NB4 (cell line): ENCODE results near the gene CCDC7.
"Not testable (repeated sequence)": the region's sequence is repeated elsewhere in the genome, so short reads cannot be mapped to it uniquely, and the experiment has no call there.

ENCODE experiments used
- DNase-seq: peaks from one replicate; pipeline ENCODE4 v3.0.0; 2010; ENCODE audit warnings: low read depth
- H3K4me3 ChIP-seq: one replicate; pipeline ENCODE4 v1.5.1; 2011; ENCODE audit warnings: mild to moderate bottlenecking, low read depth, low read length, moderate library complexity
- MYC ChIP-seq: IDR thresholded peaks from 2 replicates; pipeline ENCODE4 v1.6.1; 2011; ENCODE audit warnings: low read depth, low read length
- POLR2A ChIP-seq: IDR thresholded peaks from 2 replicates; pipeline ENCODE4 v1.6.1; 2011; ENCODE audit warnings: mild to moderate bottlenecking; ENCODE audit not compliant: insufficient read length; ENCODE audit errors: extremely low read depth
- TF ChIP-seq, protein P1 (sequence below): IDR thresholded peaks from one replicate; pipeline ENCODE4 v1.5.1; 2012; ENCODE audit warnings: low read depth, low read length
- TF ChIP-seq, protein P2 (sequence below): IDR thresholded peaks from 2 replicates; pipeline ENCODE4 v1.6.1; 2011; ENCODE audit warnings: low read depth, low read length

The CCDC7 gene

DNA sequence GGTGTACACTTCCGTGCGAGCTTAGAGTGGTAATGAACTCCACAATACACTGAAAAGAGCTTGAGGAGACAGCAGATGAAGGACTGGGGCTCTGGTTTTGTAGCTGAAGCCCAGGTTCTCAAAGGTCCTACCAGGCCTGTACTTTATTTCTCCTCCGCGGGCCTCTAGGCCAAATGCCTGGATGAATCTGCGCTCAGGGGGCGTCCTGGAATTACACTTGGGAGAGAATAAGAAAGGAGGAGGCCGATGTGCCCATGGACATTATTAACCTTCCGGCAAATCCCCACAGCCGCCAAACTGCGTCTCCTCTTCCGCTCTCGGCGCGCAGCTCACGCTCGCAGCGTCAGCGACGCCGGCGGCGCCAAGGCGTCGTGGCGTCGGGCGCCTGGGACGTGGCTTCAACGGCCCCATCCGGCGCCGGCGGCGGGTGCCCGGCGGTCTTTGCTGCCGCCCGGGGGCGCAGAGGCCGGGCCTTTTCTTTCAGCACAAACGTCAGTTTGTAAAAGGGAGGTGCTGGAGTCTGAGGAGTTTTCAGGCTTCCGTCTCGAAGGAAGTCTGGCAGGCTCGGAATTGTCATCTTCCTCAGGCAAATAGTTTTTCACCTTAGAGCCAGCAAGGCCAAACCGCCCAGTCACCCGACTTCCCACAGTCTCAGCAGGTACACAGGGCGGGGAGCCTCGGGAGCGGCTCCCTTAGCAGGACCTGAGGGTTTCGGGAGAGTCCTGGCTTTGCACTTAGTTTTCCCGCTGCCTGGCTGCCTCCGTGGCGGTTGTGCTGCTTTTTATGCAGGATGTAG lies at the start of gene CCDC7:
CCDC7 (plus strand) TSS at position 401 of the 796 bp plus-strand sequence. CDS start 5,503 bp downstream, outside the sequence.
- peak; percentile 85 for DNase-seq
- H3K4me3 ChIP-seq: peak within 1 kb of the TSS; percentile 87
- TF ChIP-seq, protein P1, sequence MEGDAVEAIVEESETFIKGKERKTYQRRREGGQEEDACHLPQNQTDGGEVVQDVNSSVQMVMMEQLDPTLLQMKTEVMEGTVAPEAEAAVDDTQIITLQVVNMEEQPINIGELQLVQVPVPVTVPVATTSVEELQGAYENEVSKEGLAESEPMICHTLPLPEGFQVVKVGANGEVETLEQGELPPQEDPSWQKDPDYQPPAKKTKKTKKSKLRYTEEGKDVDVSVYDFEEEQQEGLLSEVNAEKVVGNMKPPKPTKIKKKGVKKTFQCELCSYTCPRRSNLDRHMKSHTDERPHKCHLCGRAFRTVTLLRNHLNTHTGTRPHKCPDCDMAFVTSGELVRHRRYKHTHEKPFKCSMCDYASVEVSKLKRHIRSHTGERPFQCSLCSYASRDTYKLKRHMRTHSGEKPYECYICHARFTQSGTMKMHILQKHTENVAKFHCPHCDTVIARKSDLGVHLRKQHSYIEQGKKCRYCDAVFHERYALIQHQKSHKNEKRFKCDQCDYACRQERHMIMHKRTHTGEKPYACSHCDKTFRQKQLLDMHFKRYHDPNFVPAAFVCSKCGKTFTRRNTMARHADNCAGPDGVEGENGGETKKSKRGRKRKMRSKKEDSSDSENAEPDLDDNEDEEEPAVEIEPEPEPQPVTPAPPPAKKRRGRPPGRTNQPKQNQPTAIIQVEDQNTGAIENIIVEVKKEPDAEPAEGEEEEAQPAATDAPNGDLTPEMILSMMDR: peak; percentile 8
- peak; percentile 95 for TF ChIP-seq POLR2A
- no peak for TF ChIP-seq MYC
- TF ChIP-seq, protein P2, sequence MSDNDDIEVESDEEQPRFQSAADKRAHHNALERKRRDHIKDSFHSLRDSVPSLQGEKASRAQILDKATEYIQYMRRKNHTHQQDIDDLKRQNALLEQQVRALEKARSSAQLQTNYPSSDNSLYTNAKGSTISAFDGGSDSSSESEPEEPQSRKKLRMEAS: 0 out of 2 replicates have a peak, but pooled peaks have one; percentile 3

DNA sequence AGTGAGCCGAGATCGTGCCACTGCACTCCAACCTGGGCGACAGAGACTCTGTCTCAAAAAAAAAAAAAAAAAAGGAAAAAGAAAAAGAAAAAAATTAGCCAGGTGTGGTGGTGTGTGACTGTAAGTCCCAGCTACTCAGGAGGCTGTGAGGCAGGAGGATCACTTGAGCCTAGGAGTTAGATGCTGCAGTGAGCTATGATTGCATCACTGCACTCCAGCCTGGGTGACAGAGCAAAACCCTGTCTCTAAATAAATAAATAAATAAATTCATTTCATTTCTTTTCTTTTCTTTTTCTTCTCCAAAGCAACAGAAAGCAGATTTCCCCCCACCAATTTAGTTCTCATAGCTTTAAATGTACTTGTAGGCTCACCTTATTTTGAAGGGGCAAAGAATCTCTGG lies 48.8 kb upstream of the CCDC7 start:
- not testable (repeated sequence) for DNase-seq, H3K4me3 ChIP-seq

DNA sequence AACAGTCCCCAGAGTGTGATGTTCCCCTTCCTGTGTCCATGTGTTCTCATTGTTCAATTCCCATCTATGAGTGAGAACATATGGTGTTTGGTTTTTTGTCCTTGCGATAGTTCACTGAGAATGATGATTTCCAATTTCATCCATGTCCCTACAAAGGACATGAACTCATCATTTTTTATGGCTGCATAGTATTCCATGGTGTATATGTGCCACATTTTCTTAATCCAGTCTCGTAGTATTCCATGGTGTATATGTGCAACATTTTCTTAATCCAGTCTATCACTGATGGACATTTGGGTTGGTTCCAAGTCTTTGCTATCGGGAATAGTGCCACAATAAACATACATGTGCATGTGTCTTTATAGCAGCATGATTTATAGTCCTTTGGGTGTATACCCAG lies 46.2 kb upstream of the CCDC7 start:
- not testable (repeated sequence) for DNase-seq, H3K4me3 ChIP-seq

DNA sequence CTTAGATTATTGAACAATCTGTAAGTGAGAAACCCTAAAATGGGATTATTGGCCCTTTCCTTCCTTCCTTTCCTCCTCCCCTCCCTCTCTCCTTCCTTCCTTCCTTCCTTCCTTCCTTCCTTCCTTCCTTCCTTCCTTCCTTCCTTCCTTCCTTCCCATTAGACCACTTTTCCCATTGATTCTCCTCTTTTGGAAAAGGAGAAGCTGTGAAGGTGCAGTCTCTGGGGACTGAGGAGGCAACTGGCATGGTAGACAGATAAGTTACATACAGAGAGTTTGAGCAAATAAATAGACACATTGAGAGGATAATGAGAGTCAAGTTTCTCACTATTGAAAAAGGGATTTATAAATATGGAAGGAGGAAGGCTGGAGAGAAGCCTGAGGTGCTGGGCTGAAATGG lies 45.0 kb upstream of the CCDC7 start:
- TF ChIP-seq MYC (no peak), POLR2A (no peak)
- TF ChIP-seq, protein P2: no peak
- TF ChIP-seq, protein P1: no peak
- no peak overlapping the region for H3K4me3 ChIP-seq
- DNase-seq: no peak

DNA sequence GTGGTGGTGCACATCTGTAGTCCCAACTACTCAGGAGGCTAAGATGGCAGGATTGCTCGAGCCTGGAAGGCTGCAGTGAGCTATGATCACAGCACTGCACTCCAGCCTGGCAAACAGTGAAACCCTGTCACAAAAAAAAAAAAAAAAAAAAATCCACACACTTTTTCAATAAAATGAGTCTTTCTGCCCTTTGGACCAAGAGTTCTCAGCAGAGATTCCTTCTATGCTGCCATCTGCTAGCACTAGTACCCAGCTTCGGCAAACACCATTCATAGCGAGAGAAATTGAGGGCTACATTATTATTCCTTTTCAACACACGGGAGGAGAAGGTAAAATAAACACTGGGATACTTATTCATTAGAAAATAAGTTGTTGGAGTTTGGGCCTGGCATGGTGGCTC lies 43.4 kb upstream of the CCDC7 start:
- H3K4me3 ChIP-seq: no peak overlapping the region
- TF ChIP-seq, protein P2: no peak
- TF ChIP-seq MYC (no peak), POLR2A (no peak)
- TF ChIP-seq, protein P1: no peak
- DNase-seq: no peak

DNA sequence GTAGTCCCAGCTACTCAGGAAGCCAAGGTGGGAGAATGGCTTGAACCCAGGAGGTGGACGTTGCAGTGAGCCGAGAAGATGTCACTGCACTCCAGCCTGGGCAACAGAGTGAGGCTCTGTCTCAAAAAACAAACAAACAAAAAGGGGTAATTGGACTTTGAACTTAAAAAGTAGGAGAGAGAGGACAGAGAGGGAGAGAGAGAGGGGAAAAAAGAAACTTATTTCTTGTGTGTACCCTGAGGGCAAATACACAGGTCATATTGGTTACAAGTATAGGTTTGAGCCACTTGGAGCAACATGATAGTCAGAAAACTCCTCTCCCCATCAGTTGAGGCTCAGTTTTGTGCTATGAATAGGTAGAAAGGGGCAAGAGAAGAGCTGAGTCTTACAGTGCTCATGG lies 42.8 kb upstream of the CCDC7 start:
- no peak overlapping the region for H3K4me3 ChIP-seq
- TF ChIP-seq POLR2A (no peak), MYC (no peak)
- TF ChIP-seq, protein P1: no peak
- TF ChIP-seq, protein P2: no peak
- no peak for DNase-seq

DNA sequence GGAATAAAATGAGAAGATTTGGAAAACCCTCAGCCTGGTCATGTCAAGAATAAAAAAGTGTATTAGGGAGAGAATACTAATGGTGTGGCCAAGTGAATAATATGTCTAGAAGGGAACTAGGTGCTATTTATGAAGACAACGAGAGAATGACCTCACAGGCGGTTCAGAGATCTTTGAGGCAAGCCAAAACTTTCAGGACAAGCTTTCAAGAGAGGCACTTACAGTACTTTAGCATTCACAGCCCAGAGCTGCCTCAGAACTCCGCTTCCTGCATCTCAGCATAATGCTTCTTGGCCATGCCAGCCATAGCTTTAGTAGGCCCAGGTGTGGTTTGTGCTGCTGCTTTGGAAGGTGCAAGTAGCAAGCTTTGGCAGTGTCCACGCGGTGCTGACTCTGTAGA lies 37.2 kb upstream of the CCDC7 start:
- TF ChIP-seq MYC (no peak), POLR2A (no peak)
- TF ChIP-seq, protein P2: no peak
- TF ChIP-seq, protein P1: no peak

More for the DNA sequence above, 37.2 kb upstream of the CCDC7 start:
- H3K4me3 ChIP-seq: no peak overlapping the region
- DNase-seq: no peak
